HEK293 (cell line): ENCODE measurements around the gene PSAP.
"Not testable (repeated sequence)": the region's sequence is repeated elsewhere in the genome, so short reads cannot be mapped to it uniquely, and the experiment has no call there.

Experiments
- CTCF ChIA-PET: fragments of 350-600 bp; formaldehyde crosslinking; extraction: SDS; loops from one replicate; lab custom pipeline; 2021; ENCODE audit warnings: antibody characterized with exemption; lab: Yijun Ruan, JAX
- POLR2A ChIA-PET: fragments of 300-600 bp; formaldehyde crosslinking; extraction: SDS; loops from one replicate; lab custom pipeline; 2020; ENCODE audit warnings: antibody characterized with exemption, inconsistent platforms; lab: Yijun Ruan, JAX
- H3K27ac ChIP-seq: fragments of 200-500 bp; sonication (Bioruptor generic); 2 replicates; pipeline ENCODE4 v1.5.1; 2014; ENCODE audit warnings: low read depth, low read length, control low read depth, inconsistent platforms; ENCODE audit errors: extremely low read depth
- H3K36me3 ChIP-seq, 2 experiments: fragments of 200-500 bp in 1 of 2; sonication (Bioruptor generic) in 1 of 2; 1 replicate in 1 of 2; 2 replicates in 1 of 2; pipeline ENCODE4 v1.5.1; 2014 to 2017; ENCODE audit warnings: inconsistent platforms in 2 of 2, low read length in 2 of 2; ENCODE audit not compliant: control insufficient read depth in 2 of 2, insufficient read depth in 1 of 2
- H3K4me1 ChIP-seq: fragments of 200-500 bp; sonication (Bioruptor generic); 2 replicates; pipeline ENCODE4 v1.5.1; 2014; ENCODE audit warnings: mild to moderate bottlenecking, low read length, inconsistent platforms; ENCODE audit not compliant: control insufficient read depth, insufficient read depth
- H3K4me3 ChIP-seq: 2 replicates; pipeline ENCODE4 v1.5.1; 2011; ENCODE audit warnings: low read depth, mild to moderate bottlenecking, control low read depth, low read length, moderate library complexity
- H3K9me3 ChIP-seq: fragments of 200-500 bp; sonication (Bioruptor generic); 2 replicates; pipeline ENCODE4 v1.5.1; 2014; ENCODE audit warnings: low read depth, low read length, inconsistent platforms; ENCODE audit not compliant: control insufficient read depth, insufficient read depth
- AEBP2 ChIP-seq: fragments of 450-650 bp; formaldehyde crosslinking; IDR thresholded peaks from 2 replicates; pipeline ENCODE4 v1.5.1; 2016; ENCODE audit warnings: missing biosample characterization, missing genetic modification characterization, borderline replicate concordance
- FEZF1 ChIP-seq: fragments of 450-650 bp; formaldehyde crosslinking; IDR thresholded peaks from 2 replicates; pipeline ENCODE4 v1.5.1; 2016; ENCODE audit warnings: missing biosample characterization, missing genetic modification characterization
- GLI2 ChIP-seq: fragments of 450-650 bp; formaldehyde crosslinking; IDR thresholded peaks from 2 replicates; pipeline ENCODE4; 2017; ENCODE audit warnings: missing biosample characterization, missing genetic modification characterization, low read depth, borderline replicate concordance
- PATZ1 ChIP-seq: fragments of 450-650 bp; formaldehyde crosslinking; IDR thresholded peaks from 2 replicates; pipeline ENCODE4 v1.5.1; 2016; ENCODE audit warnings: missing biosample characterization, missing genetic modification characterization
- PRDM1 ChIP-seq: fragments of 450-650 bp; formaldehyde crosslinking; IDR thresholded peaks from 2 replicates; pipeline ENCODE4; 2016; ENCODE audit warnings: missing biosample characterization, missing genetic modification characterization
- PRDM10 ChIP-seq: fragments of 450-650 bp; formaldehyde crosslinking; IDR thresholded peaks from 2 replicates; pipeline ENCODE4 v1.5.1; 2016; ENCODE audit warnings: missing biosample characterization, missing genetic modification characterization
- SETDB1 ChIP-seq: IDR thresholded peaks from one replicate; pipeline ENCODE4 v1.6.1; 2017; ENCODE audit warnings: mild to moderate bottlenecking, low read length, moderate library complexity, mixed read lengths; ENCODE audit not compliant: insufficient read length
- TCF7L2 ChIP-seq: IDR thresholded peaks from 2 replicates; pipeline ENCODE4 v1.6.1; 2011; ENCODE audit warnings: low read depth, mild to moderate bottlenecking, inconsistent platforms, low read length, moderate library complexity, borderline replicate concordance
- ZEB2 ChIP-seq: fragments of 450-650 bp; formaldehyde crosslinking; IDR thresholded peaks from 2 replicates; pipeline ENCODE4 v1.5.1; 2016; ENCODE audit warnings: missing biosample characterization, missing genetic modification characterization
- ZFP37 ChIP-seq: fragments of 450-650 bp; formaldehyde crosslinking; IDR thresholded peaks from 2 replicates; pipeline ENCODE4 v1.5.1; 2016; ENCODE audit warnings: missing biosample characterization, missing genetic modification characterization
- ZNF16 ChIP-seq: fragments of 450-650 bp; formaldehyde crosslinking; IDR thresholded peaks from 2 replicates; pipeline ENCODE4 v1.5.1; 2016; ENCODE audit warnings: low read depth, missing biosample characterization, missing genetic modification characterization
- ZNF169 ChIP-seq: fragments of 450-650 bp; formaldehyde crosslinking; IDR thresholded peaks from 2 replicates; pipeline ENCODE4 v1.5.1; 2016; ENCODE audit warnings: missing biosample characterization, missing genetic modification characterization
- ZNF211 ChIP-seq: fragments of 450-650 bp; formaldehyde crosslinking; IDR thresholded peaks from 2 replicates; pipeline ENCODE4 v1.5.1; 2016; ENCODE audit warnings: low read depth, missing biosample characterization, missing genetic modification characterization
- ZNF23 ChIP-seq: fragments of 450-650 bp; formaldehyde crosslinking; IDR thresholded peaks from 2 replicates; pipeline ENCODE4 v1.5.1; 2016; ENCODE audit warnings: missing biosample characterization, missing genetic modification characterization, borderline replicate concordance
- ZNF266 ChIP-seq: fragments of 450-650 bp; formaldehyde crosslinking; IDR thresholded peaks from 2 replicates; pipeline ENCODE4 v1.5.1; 2016; ENCODE audit warnings: missing biosample characterization, missing genetic modification characterization, low read depth
- ZNF433 ChIP-seq: fragments of 450-650 bp; formaldehyde crosslinking; IDR thresholded peaks from 2 replicates; pipeline ENCODE4 v1.5.1; 2016; ENCODE audit warnings: missing biosample characterization, missing genetic modification characterization, low read depth
- ZNF449 ChIP-seq: fragments of 450-650 bp; formaldehyde crosslinking; IDR thresholded peaks from 2 replicates; pipeline ENCODE4 v1.5.1; 2017; ENCODE audit warnings: missing biosample characterization, mild to moderate bottlenecking, missing genetic modification characterization, moderate library complexity
- ZNF473 ChIP-seq: fragments of 450-650 bp; formaldehyde crosslinking; IDR thresholded peaks from 2 replicates; pipeline ENCODE4 v1.5.1; 2017; ENCODE audit warnings: missing biosample characterization, missing genetic modification characterization
- ZNF654 ChIP-seq: fragments of 450-650 bp; formaldehyde crosslinking; IDR thresholded peaks from 2 replicates; pipeline ENCODE4 v1.5.1; 2016; ENCODE audit warnings: low read depth, missing biosample characterization, missing genetic modification characterization
- ZNF843 ChIP-seq: fragments of 450-650 bp; formaldehyde crosslinking; IDR thresholded peaks from 2 replicates; pipeline ENCODE4 v1.5.1; 2016; ENCODE audit warnings: missing biosample characterization, missing genetic modification characterization
- ZSCAN18 ChIP-seq: fragments of 450-650 bp; formaldehyde crosslinking; IDR thresholded peaks from 2 replicates; pipeline ENCODE4 v1.5.1; 2016; ENCODE audit warnings: missing biosample characterization, missing genetic modification characterization
- ZXDB ChIP-seq: fragments of 450-650 bp; formaldehyde crosslinking; IDR thresholded peaks from 2 replicates; pipeline ENCODE4 v1.5.1; 2016; ENCODE audit warnings: missing biosample characterization, missing genetic modification characterization

The PSAP gene

GRCh38 chr10:71899665-71900412 is 48.8 kb upstream of the PSAP start (continued):
- TF ChIP-seq AEBP2 (no peak), ZNF654 (no peak), ZNF23 (tag by site-specific recombination) (no peak), ZNF266 (tag by site-specific recombination) (no peak)
- TF ChIP-seq, all 188 proteins: peak for 0

- ChIA-PET CTCF (interaction anchor here (0.6 to 7.4 kb wide), 7 partner anchors 54 to 612 kb away, joined by 3 to 70 read pairs (median 4); no protein-coding TSS in a partner anchor), POLR2A (interaction anchor here (0.7 kb wide), 2 partner anchors 199 to 519 kb away, joined by 3 to 5 read pairs; no protein-coding TSS in a partner anchor)
- not testable (repeated sequence) for H3K36me3 ChIP-seq, H3K4me3 ChIP-seq, H3K9me3 ChIP-seq, H3K27ac ChIP-seq, H3K4me1 ChIP-seq
Measured at GRCh38 chr10:71898346-71898745, 47.3 kb upstream of the PSAP start.

- Histone ChIP-seq H3K4me1 (no peaks in the 10 kb centered on the region), H3K36me3 (no peaks in the 10 kb centered on the region), H3K4me3 (no peak overlapping the region), H3K9me3 (no peaks in the 10 kb centered on the region), H3K27ac (no peak overlapping the region)
- TF ChIP-seq SETDB1 (no peak), GLI2 (no peak), PRDM1 (tag by site-specific recombination) (no peak), ZNF169 (no peak), TCF7L2 (no peak), ZSCAN18 (tag by site-specific recombination) (no peak), FEZF1 (tag by site-specific recombination) (no peak), ZFP37 (tag by site-specific recombination) (no peak), ZNF843 (no peak), PATZ1 (tag by site-specific recombination) (no peak), PRDM10 (tag by site-specific recombination) (no peak), ZNF211 (tag by site-specific recombination) (no peak), ZNF16 (tag by site-specific recombination) (no peak), ZNF433 (no peak), ZNF449 (tag by site-specific recombination) (no peak), ZXDB (no peak), ZNF473 (no peak), ZEB2 (no peak)
- CTCF ChIA-PET: interaction anchor here (0.6 to 7.4 kb wide), 6 partner anchors 11 to 457 kb away, joined by 3 to 70 read pairs (median 4); no protein-coding TSS in a partner anchor
- POLR2A ChIA-PET: no interaction called here
Measured at GRCh38 chr10:71893920-71894319, 42.9 kb upstream of the PSAP start.
